HG02642 (cell line): ENCODE data around the gene EGR1.
"Not testable (repeated sequence)": the region's sequence is repeated elsewhere in the genome, so short reads cannot be mapped to it uniquely, and the experiment has no call there.

Source experiments
- ATAC-seq: cut with Tn5 transposase; IDR thresholded peaks from one replicate; pipeline ENCODE4 v1.9.1; 2021; ENCODE audit warnings: mild to moderate bottlenecking; ENCODE audit not compliant: unreplicated experiment, poor library complexity

The EGR1 gene

GRCh38 chr5:138468133-138468965 is 3.1 kb downstream of the EGR1 start:
- no peak for ATAC-seq

GRCh38 chr5:138468966-138469539 is 3.8 kb downstream of the EGR1 start:
- no peak for ATAC-seq

GRCh38 chr5:138469540-138470321 is 4.5 kb downstream of the EGR1 start:
- ATAC-seq, result no peak

GRCh38 chr5:138470322-138471051 is 5.2 kb downstream of the EGR1 start:
- no peak for ATAC-seq

- ATAC-seq, result no peak
Observed at GRCh38 chr5:138471052-138471361, 5.7 kb downstream of the EGR1 start.

- no peak for ATAC-seq
Observed at GRCh38 chr5:138472353-138472752, 7.1 kb downstream of the EGR1 start.

- ATAC-seq, result not testable (repeated sequence)
Observed at GRCh38 chr5:138473151-138473550, 7.9 kb downstream of the EGR1 start.

GRCh38 chr5:138476918-138477317 is 11.6 kb downstream of the EGR1 start:
- no peak for ATAC-seq

GRCh38 chr5:138482638-138483037 is 17.4 kb downstream of the EGR1 start:
- no peak for ATAC-seq

GRCh38 chr5:138488481-138488945 is 23.2 kb downstream of the EGR1 start:
- no peak for ATAC-seq

- no peak for ATAC-seq
Observed at GRCh38 chr5:138489683-138490061, 24.4 kb downstream of the EGR1 start.

- ATAC-seq, result no peak
Observed at GRCh38 chr5:138490648-138491283, 25.5 kb downstream of the EGR1 start.

GRCh38 chr5:138491284-138491648 is 26.0 kb downstream of the EGR1 start:
- no peak for ATAC-seq

- ATAC-seq, result peak; percentile 99
Observed at GRCh38 chr5:138491669-138492559, 26.6 kb downstream of the EGR1 start.

- ATAC-seq, result no peak
Observed at GRCh38 chr5:138492560-138493045, 27.3 kb downstream of the EGR1 start.

GRCh38 chr5:138495351-138495750 is 30.1 kb downstream of the EGR1 start:
- ATAC-seq, result no peak

GRCh38 chr5:138498376-138498775 is 33.1 kb downstream of the EGR1 start:
- no peak for ATAC-seq

GRCh38 chr5:138502121-138502520 is 36.8 kb downstream of the EGR1 start:
- no peak for ATAC-seq

- ATAC-seq, result no peak
Observed at GRCh38 chr5:138502521-138502920, 37.2 kb downstream of the EGR1 start.
